Measurements from ENCODE around the gene ZNF439. TPM values are rescaled to one million over a fixed set of nuclear protein-coding genes. Genes with fewer than 3 reads are reported as not detected.
"Not testable (repeated sequence)": the region's sequence is repeated elsewhere in the genome, so short reads cannot be mapped to it uniquely, and the experiment has no call there.

Gene ZNF439
- total RNA-seq: 10 to 100 TPM; 10.4 to 11.4 TPM

DNA sequence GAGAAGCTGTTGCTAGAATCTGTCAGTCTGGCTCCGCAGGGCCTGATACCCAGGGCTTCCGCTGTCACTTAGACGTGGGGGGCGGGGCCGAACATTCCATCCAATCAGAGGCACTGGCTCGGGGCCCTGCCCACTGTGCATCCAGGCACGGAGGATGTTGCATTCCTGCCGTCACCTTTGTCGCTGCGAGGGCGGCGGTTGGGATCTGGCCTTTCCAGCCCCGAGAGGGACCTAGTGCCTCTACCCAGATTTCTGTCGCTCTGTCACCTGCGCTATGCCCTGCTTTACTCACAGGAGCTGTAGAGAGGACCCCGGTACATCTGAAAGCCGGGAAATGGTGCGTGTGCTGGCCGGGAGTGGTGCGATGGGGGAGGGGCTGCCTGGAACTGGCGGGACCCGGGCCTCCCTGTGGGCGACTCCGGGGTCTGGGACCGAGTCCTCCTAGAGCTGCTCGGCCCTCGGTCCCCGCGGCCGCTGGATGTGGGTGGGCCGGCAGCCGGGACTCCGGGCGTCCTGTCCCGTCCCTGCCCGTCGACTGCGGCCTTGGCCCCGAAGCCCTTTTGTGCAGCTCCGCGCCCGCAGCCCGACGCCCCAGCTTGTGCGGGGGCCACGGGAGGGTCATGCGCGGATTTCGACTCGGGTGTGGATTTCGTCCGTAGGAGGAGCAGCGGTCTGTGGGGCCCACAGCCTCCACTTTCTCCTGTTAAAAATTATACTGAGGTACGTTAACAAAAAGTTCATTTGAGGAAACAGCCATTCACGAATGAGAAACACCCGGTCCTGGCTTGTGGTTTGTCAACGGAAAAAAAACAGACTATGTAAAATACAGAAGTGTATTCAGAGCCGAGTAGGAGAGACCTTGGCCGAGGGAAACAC lies at the start of gene ZNF439:
ZNF439 (plus strand) TSS at position 133 of the 876 bp plus-strand sequence; CDS start at position 275, 142 bp downstream.
- ChIA-PET POLR2A (no interaction called here), CTCF (interaction anchor here (0.6 to 2.1 kb wide), 2 partner anchors 51 to 692 kb away, joined by 4 to 10 read pairs; partner anchors contain the start of gene ZNF491)
- peak within 1 kb of the TSS; percentile 85 for H3K27ac Mint-ChIP-seq
- H3K4me1 Mint-ChIP-seq: peaks cover 23% of the 10 kb centered on the region
- H3K36me3 Mint-ChIP-seq (ENCODE audit: low read depth): peaks cover 30% of the 10 kb centered on the region
- peak; percentile 100 for ATAC-seq
- intact Hi-C loops (cut with DNase I, micrococcal nuclease): loop anchor here (1.0 to 5.0 kb wide), 6 partner anchors 35 to 292 kb away; partner anchors contain the start of genes ZNF440 (in 2 of the 2) and ZNF491 (in 1 of the 2)
- H3K9me3 Mint-ChIP-seq (ENCODE audit: low read depth): peaks cover 3% of the 10 kb centered on the region
- H3K27me3 Mint-ChIP-seq: no peaks in the 10 kb centered on the region
- DNase-seq: peak; percentile 96
- peak within 1 kb of the TSS; percentile 80 for H3K4me3 Mint-ChIP-seq

GRCh38 chr19:11806354-11807098 lies 42.0 kb upstream of the ZNF439 start:
- Mint-ChIP-seq H3K4me1 (no peaks in the 10 kb centered on the region), H3K4me3 (no peak overlapping the region), H3K9me3 (ENCODE audit: low read depth) (peaks cover 34% of the 10 kb centered on the region), H3K27ac (no peak overlapping the region), H3K27me3 (no peaks in the 10 kb centered on the region), H3K36me3 (ENCODE audit: low read depth) (peaks cover 33% of the 10 kb centered on the region)
- DNase-seq (no peak), ATAC-seq (no peak)
- POLR2A ChIA-PET: no interaction called here
- CTCF ChIA-PET: no interaction called here
- intact Hi-C loops (cut with DNase I, micrococcal nuclease): no loop called here

DNA sequence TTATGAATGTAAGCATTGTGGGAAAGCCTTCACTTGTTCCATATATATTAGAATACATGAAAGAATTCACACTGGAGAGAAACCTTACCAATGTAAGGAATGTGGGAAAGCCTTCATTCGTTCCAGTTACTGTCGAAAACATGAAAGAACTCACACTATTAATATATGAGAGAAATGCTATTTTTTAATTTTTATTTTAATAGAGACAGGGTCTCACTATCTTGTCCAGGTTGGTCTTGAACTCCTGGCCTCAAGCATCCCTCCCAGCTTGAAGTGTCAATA lies 41.5 kb upstream of the ZNF439 start:
- no peaks in the 10 kb centered on the region for H3K4me1 Mint-ChIP-seq
- H3K9me3 Mint-ChIP-seq (ENCODE audit: low read depth): peaks cover 34% of the 10 kb centered on the region
- ChIA-PET POLR2A (no interaction called here), CTCF (no interaction called here)
- H3K36me3 Mint-ChIP-seq (ENCODE audit: low read depth): peaks cover 33% of the 10 kb centered on the region
- intact Hi-C loops (cut with DNase I, micrococcal nuclease): no loop called here
- H3K4me3 Mint-ChIP-seq: no peak overlapping the region
- no peaks in the 10 kb centered on the region for H3K27me3 Mint-ChIP-seq
- ATAC-seq (no peak), DNase-seq (no peak)
- no peak overlapping the region for H3K27ac Mint-ChIP-seq

- ATAC-seq (peak; percentile 59), DNase-seq (no peak)
- Mint-ChIP-seq H3K27ac (peak overlapping the region; percentile 73), H3K4me3 (peak overlapping the region; percentile 89), H3K36me3 (ENCODE audit: low read depth) (peaks cover 19% of the 10 kb centered on the region), H3K27me3 (no peaks in the 10 kb centered on the region), H3K9me3 (ENCODE audit: low read depth) (peaks cover 7% of the 10 kb centered on the region), H3K4me1 (peaks cover 20% of the 10 kb centered on the region)
- intact Hi-C loops (cut with DNase I, micrococcal nuclease): loop anchor here (1.0 to 5.0 kb wide), 13 partner anchors 15 to 855 kb away; partner anchors contain the start of genes ZNF439 (in 2 of the 2), ZNF491 (in 2 of the 2), ZNF653 (in 1 of the 2) and ZNF823 (in 1 of the 2)
- ChIA-PET POLR2A (interaction anchor here (0.8 kb wide), 1 partner anchor 16 kb away, joined by 3 read pairs; the partner anchor contains the start of gene ZNF491), CTCF (interaction anchor here (0.6 to 0.7 kb wide), 2 partner anchors 15 to 16 kb away, joined by 3 to 8 read pairs; partner anchors contain the start of gene ZNF491)
Observed at GRCh38 chr19:11813703-11814028, 34.9 kb upstream of the ZNF439 start.

- H3K36me3 Mint-ChIP-seq (ENCODE audit: low read depth): peaks cover 20% of the 10 kb centered on the region
- peak; percentile 100 for ATAC-seq
Observed at GRCh38 chr19:11814029-11814699, 34.4 kb upstream of the ZNF439 start, which contains the start of gene ZNF440. Gene ZNF440, plus strand, starts transcription at chr19:11814273. Its CDS starts 175 bp downstream, at chr19:11814448.

GRCh38 chr19:11814700-11815035 lies 33.9 kb upstream of the ZNF439 start:
- ATAC-seq: no peak
- Mint-ChIP-seq H3K4me3 (peak overlapping the region; percentile 89), H3K9me3 (ENCODE audit: low read depth) (peaks cover 4% of the 10 kb centered on the region), H3K27me3 (no peaks in the 10 kb centered on the region), H3K27ac (peak overlapping the region; percentile 69), H3K36me3 (ENCODE audit: low read depth) (peaks cover 20% of the 10 kb centered on the region), H3K4me1 (peaks cover 20% of the 10 kb centered on the region)
- no peak for DNase-seq
- POLR2A ChIA-PET: interaction anchor here (0.8 kb wide), 1 partner anchor 17 kb away, joined by 3 read pairs; the partner anchor contains the start of gene ZNF491
- CTCF ChIA-PET: interaction anchor here (0.7 to 2.0 kb wide), 3 partner anchors 17 to 959 kb away, joined by 4 to 6 read pairs (median 4); partner anchors contain the start of gene ZNF491
- intact Hi-C loops (cut with DNase I, micrococcal nuclease): loop anchor here (1.0 to 5.0 kb wide), 12 partner anchors 16 to 854 kb away; partner anchors contain the start of genes ZNF439 (in 2 of the 2), ZNF491 (in 1 of the 2), ZNF653 (in 1 of the 2) and ZNF823 (in 1 of the 2)

More at GRCh38 chr19:11814029-11814699, 34.4 kb upstream of the ZNF439 start, which contains the start of gene ZNF440:
- peak; percentile 95 for DNase-seq
- intact Hi-C loops (cut with DNase I, micrococcal nuclease): loop anchor here (1.0 to 5.0 kb wide), 12 partner anchors 16 to 855 kb away; partner anchors contain the start of genes ZNF439 (in 2 of the 2), ZNF491 (in 1 of the 2), ZNF653 (in 1 of the 2) and ZNF823 (in 1 of the 2)
- Mint-ChIP-seq H3K27ac (peak within 1 kb of the TSS; percentile 73), H3K9me3 (ENCODE audit: low read depth) (peaks cover 4% of the 10 kb centered on the region), H3K4me3 (peak within 1 kb of the TSS; percentile 89), H3K27me3 (no peaks in the 10 kb centered on the region), H3K4me1 (peaks cover 20% of the 10 kb centered on the region)
- POLR2A ChIA-PET: interaction anchor here (0.8 kb wide), 1 partner anchor 16 kb away, joined by 3 read pairs; the partner anchor contains the start of gene ZNF491
- CTCF ChIA-PET: interaction anchor here (0.6 to 2.0 kb wide), 4 partner anchors 16 to 959 kb away, joined by 3 to 6 read pairs (median 4); partner anchors contain the start of gene ZNF491

GRCh38 chr19:11821474-11822109 lies 26.9 kb upstream of the ZNF439 start:
- intact Hi-C loops (cut with DNase I, micrococcal nuclease): no loop called here
- peak; percentile 73 for ATAC-seq
- DNase-seq: peak; percentile 27
- Mint-ChIP-seq H3K4me1 (peaks cover 7% of the 10 kb centered on the region), H3K9me3 (ENCODE audit: low read depth) (peaks cover 21% of the 10 kb centered on the region), H3K4me3 (no peak overlapping the region), H3K27me3 (no peaks in the 10 kb centered on the region), H3K36me3 (ENCODE audit: low read depth) (peaks cover 57% of the 10 kb centered on the region), H3K27ac (peak overlapping the region; percentile 26)
- CTCF ChIA-PET: interaction anchor here (0.6 kb wide), 1 partner anchor 82 kb away, joined by 3 read pairs; no protein-coding TSS in a partner anchor
- POLR2A ChIA-PET: no interaction called here

DNA sequence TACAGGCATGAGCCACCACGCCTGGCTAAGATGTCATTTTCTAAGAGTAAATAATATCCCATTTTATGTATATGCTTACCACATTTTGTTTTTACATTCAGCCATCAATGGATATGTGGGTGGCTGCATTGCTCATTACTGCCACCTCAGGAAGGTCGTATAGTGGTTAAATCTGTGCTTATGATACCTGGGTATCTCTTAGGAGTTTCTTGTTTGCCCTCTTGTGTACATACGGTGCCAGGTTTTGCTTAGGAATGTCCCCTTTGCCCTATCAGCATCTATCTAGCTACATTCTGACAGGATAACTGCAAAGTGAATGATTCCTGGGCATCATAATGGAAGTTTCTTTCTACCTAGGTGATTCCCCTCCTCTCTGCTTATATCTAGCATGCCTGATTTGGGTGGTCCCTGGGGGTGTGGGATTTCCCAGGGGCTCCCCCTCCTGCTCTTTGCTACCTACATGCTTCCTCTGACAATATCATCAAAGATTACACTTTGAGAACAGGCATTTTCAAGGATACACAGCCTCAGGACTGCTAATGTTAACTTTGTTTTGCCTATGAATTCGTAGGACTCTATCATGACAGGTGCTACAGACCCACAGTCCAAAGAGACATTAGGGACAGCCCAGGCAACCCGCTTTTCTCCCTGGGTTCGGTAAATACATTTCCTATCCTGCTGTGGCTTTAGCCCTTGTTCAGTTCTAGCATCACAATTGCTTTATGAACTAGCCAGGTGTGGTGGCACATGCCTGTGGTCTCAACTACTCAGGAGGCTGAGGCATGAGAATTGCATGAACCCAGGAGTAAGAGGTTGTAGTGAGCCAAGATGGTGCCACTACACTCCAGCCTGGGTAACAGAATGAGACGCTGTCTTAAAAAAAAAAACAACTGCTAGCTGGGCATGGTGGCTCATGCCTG lies 19.3 kb upstream of the ZNF439 start:
- POLR2A ChIA-PET, DNase-seq, H3K27me3 Mint-ChIP-seq, H3K27ac Mint-ChIP-seq, H3K4me3 Mint-ChIP-seq, H3K4me1 Mint-ChIP-seq, ATAC-seq: not testable (repeated sequence)
- peaks cover 83% of the 10 kb centered on the region for H3K36me3 Mint-ChIP-seq (ENCODE audit: low read depth)
- CTCF ChIA-PET: interaction anchor here (0.6 kb wide), 1 partner anchor 31 kb away, joined by 3 read pairs; the partner anchor contains the start of gene ZNF491
- H3K9me3 Mint-ChIP-seq (ENCODE audit: low read depth): peaks cover 47% of the 10 kb centered on the region
- intact Hi-C loops (cut with DNase I, micrococcal nuclease): loop anchor here in 1 of 2 experiments (5.0 kb wide), 1 partner anchor 47 kb away; no protein-coding TSS in a partner anchor

- no peaks in the 10 kb centered on the region for H3K27me3 Mint-ChIP-seq
- intact Hi-C loops (cut with DNase I, micrococcal nuclease): no loop called here
- H3K4me3 Mint-ChIP-seq: no peak overlapping the region
- no peak for ATAC-seq
- POLR2A ChIA-PET: no interaction called here
- H3K36me3 Mint-ChIP-seq (ENCODE audit: low read depth): peaks cover 67% of the 10 kb centered on the region
- DNase-seq: no peak
- no peaks in the 10 kb centered on the region for H3K4me1 Mint-ChIP-seq
- H3K27ac Mint-ChIP-seq: no peak overlapping the region
- peaks cover 50% of the 10 kb centered on the region for H3K9me3 Mint-ChIP-seq (ENCODE audit: low read depth)
- CTCF ChIA-PET: interaction anchor here (0.8 kb wide), 1 partner anchor 27 kb away, joined by 3 read pairs; no protein-coding TSS in a partner anchor
Observed at GRCh38 chr19:11832253-11832912, 16.1 kb upstream of the ZNF439 start.

All from activated CD4-positive, alpha-beta T cell treated with anti-CD3 and anti-CD28 coated beads for 36 hours (primary cell).